SJCRH30 (cell line): ENCODE results near the gene RABGAP1L. TPM values are rescaled to one million over a fixed set of nuclear protein-coding genes. Genes with fewer than 3 reads are reported as not detected.

Source experiments
- DNase-seq, 2 experiments: peaks; one replicate each; pipeline ENCODE4 v3.0.0-alpha.2; 2015 to 2020
- H3K27ac ChIP-seq: fragments of 250-450 bp; sonication (Bioruptor Pico); 2 replicates; pipeline ENCODE4 v1.5.1; 2020; ENCODE audit warnings: mild to moderate bottlenecking, moderate library complexity
- H3K27me3 ChIP-seq: fragments of 250-450 bp; sonication (Bioruptor Pico); 2 replicates; pipeline ENCODE4 v1.5.1; 2020; ENCODE audit warnings: mild to moderate bottlenecking, moderate library complexity
- H3K36me3 ChIP-seq: fragments of 250-450 bp; sonication (Bioruptor Pico); 2 replicates; pipeline ENCODE4 v1.5.1; 2020; ENCODE audit warnings: mild to moderate bottlenecking, moderate library complexity
- H3K4me1 ChIP-seq: fragments of 250-450 bp; sonication (Bioruptor Pico); 2 replicates; pipeline ENCODE4 v1.5.1; 2020; ENCODE audit warnings: mild to moderate bottlenecking, moderate library complexity
- H3K4me3 ChIP-seq: fragments of 250-450 bp; sonication (Bioruptor Pico); 2 replicates; pipeline ENCODE4 v1.5.1; 2020; ENCODE audit warnings: mild to moderate bottlenecking, moderate library complexity
- H3K9me3 ChIP-seq: fragments of 250-450 bp; sonication (Bioruptor Pico); replicated peaks from 2 replicates; pipeline ENCODE4 v1.5.1; 2020; ENCODE audit warnings: mild to moderate bottlenecking, moderate library complexity
- total RNA-seq: library from RNA; depleted of rRNA; stranded (reverse); fragments of >200 nt; shearing (Covaris generic); gene quantifications from 2 replicates; pipeline ENCODE4 v1.2.3, GENCODE V29; 2014

The RABGAP1L gene
- total RNA-seq, 1 experiment from 2014 or later: 22.6 TPM

DNA sequence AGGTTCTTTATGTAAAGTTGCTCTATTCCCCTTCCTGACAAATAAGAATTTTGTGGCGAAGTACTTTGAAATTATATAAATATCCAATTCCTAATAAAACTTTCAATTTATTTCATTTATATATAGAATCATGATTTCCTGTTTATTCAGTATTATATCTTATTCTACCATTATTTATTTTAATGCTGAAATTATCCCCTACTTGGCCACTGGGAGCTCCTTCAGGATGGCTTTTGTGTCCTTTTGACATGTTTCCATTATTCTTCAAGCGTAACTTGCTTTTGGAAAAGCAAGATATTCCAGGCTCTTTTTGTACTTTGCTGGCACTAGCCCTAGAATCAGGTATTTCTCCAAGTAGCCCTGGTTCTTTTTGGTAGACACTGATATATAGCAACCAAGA lies 773.3 kb downstream of the RABGAP1L start:
- Histone ChIP-seq H3K4me1 (no peaks in the 10 kb centered on the region), H3K9me3 (no peaks in the 10 kb centered on the region), H3K27ac (no peak overlapping the region), H3K27me3 (no peaks in the 10 kb centered on the region), H3K36me3 (no peaks in the 10 kb centered on the region), H3K4me3 (no peak overlapping the region)
- DNase-seq: no peak

DNA sequence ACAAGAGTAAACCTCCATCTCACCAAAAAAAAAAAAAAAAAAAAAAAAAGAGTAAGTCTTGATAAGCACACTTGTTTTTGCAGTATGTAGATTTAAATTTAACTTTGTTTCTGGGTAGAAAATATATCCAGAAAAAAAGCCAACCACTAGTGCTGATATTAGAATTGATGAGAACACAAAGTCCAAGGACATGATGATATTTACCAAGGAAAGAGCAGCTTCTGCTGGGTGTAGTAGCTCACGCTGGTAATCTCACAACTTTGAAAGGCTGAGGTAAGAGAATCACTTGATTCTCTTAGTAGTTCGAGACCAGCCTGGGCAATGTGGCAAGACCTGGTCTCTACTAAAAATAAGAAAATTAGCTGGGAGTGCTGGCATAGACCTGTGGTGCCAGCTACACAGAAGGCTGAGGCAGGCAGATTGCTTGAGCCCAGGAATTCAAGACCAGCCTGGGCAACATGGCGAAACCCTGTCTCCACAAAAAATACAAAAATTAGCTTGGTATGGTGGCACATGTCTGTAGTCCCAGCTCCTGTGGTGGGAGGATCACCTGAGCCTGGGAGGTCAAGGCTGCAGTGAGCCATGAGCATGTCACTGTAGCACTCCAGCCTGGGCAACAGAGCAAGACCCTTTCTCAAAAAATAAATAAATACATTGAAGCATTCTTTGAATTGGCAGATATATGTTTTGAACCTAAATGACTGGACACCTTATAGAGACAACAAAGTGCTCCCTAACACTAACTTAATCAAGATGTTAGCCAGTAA lies 776.8 kb downstream of the RABGAP1L start:
- H3K4me1 ChIP-seq: peaks cover 5% of the 10 kb centered on the region
- H3K27me3 ChIP-seq: no peaks in the 10 kb centered on the region
- no peak overlapping the region for H3K27ac ChIP-seq
- no peak overlapping the region for H3K4me3 ChIP-seq
- no peak for DNase-seq
- H3K9me3 ChIP-seq: no peaks in the 10 kb centered on the region
- no peaks in the 10 kb centered on the region for H3K36me3 ChIP-seq

DNA sequence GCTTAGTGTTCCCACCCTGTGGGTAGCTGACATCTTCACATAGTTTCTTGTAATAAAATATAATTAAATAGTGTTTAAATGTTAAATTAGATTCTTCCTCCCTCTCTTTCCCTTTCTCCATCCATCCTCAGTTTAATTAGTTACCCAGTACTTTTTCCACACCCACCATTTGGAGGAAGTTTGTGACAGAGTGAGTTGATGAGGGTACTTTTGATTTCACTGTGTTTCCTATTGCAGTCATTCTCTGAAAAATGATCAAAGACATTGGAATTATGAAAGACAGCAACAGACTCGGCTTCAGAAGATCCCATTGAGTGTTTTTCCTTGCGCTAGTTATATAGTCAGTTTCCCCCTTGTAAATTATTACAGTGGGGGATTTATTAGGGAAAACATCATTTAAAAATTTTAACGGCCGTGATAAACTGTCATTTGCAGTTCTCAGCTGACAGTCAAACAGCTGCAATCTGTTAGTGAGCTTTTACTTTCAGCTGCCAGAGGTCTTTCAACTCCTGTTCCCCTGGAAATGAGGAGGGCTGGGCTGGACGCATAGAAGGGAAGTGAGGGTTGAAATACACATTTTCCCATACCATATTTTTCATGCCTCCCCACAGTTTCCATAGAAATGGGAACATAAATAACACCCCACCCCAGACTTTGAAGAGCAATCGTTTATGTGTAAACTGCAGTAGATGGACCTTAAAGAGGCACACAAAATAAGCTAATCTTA lies 779.1 kb downstream of the RABGAP1L start:
- Histone ChIP-seq H3K4me1 (peaks cover 5% of the 10 kb centered on the region), H3K4me3 (peak overlapping the region; percentile 33), H3K9me3 (no peaks in the 10 kb centered on the region), H3K36me3 (no peaks in the 10 kb centered on the region), H3K27ac (peak overlapping the region; percentile 29), H3K27me3 (no peaks in the 10 kb centered on the region)
- DNase-seq: peak; percentile 52 to 67

DNA sequence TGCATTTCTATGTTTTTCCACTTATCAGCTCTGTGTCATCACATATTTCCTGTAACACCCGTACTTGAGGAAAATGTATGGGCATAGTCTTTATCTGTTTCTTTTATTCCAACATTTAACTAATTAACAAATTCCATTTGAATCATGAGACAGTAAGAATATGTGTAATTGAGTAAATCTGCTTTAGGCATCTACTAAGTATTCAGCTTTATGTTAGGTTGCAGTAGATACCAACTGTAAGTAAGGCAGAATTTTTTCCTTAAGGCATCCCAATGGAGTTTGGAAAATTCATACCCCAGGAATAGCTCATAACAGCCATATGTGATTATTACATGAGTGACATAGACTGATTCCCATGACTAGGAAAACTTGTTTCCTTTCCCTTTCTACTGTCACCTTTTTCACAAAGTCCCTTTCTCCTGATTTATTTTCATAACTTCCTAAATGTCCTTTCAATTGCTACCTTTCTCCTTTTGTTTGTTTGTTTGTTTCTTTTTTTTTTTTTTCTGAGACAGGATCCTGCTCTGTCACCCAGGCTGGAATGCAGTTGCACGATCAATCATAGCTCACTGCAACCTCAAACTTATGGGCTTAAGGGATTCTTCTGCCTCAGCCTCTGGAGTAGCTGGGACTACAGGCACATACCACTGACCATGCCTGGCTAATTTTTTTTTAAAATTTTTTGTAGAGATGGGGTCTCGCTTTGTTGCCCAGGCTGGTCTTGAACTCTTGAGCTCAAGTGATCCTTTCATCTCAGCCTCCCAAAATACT lies 780.6 kb downstream of the RABGAP1L start:
- peaks cover 5% of the 10 kb centered on the region for H3K4me1 ChIP-seq
- no peak for DNase-seq
- H3K4me3 ChIP-seq: no peak overlapping the region
- no peaks in the 10 kb centered on the region for H3K36me3 ChIP-seq
- no peak overlapping the region for H3K27ac ChIP-seq
- H3K9me3 ChIP-seq: no peaks in the 10 kb centered on the region
- no peaks in the 10 kb centered on the region for H3K27me3 ChIP-seq

DNA sequence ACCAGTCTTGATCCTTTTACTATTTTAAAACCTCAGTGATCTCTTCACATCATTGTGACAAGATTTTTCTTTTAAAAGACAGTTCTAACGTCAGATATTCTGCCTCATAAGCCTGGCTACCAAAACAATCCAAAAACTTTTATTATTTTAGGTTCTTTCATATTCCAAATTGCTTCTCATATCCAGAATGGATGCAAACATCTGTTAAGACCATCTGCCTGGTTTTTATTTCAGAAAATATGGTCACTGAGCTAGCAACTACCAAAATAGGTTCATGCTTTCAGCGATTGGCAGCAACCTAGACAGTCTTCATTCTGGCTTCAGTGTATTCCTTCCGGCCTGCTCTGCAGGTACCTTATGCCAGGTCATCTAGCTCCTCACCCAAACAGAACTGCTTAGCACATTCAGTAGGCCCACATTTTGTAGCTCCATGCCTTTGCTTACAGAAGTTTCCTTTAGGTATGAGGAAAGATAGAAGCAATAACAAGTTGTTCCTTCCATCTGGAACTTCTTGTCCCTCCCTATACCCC lies 781.4 kb downstream of the RABGAP1L start:
- no peaks in the 10 kb centered on the region for H3K27me3 ChIP-seq
- H3K36me3 ChIP-seq: no peaks in the 10 kb centered on the region
- no peak overlapping the region for H3K27ac ChIP-seq
- no peak for DNase-seq
- no peaks in the 10 kb centered on the region for H3K9me3 ChIP-seq
- peaks cover 5% of the 10 kb centered on the region for H3K4me1 ChIP-seq
- no peak overlapping the region for H3K4me3 ChIP-seq

DNA sequence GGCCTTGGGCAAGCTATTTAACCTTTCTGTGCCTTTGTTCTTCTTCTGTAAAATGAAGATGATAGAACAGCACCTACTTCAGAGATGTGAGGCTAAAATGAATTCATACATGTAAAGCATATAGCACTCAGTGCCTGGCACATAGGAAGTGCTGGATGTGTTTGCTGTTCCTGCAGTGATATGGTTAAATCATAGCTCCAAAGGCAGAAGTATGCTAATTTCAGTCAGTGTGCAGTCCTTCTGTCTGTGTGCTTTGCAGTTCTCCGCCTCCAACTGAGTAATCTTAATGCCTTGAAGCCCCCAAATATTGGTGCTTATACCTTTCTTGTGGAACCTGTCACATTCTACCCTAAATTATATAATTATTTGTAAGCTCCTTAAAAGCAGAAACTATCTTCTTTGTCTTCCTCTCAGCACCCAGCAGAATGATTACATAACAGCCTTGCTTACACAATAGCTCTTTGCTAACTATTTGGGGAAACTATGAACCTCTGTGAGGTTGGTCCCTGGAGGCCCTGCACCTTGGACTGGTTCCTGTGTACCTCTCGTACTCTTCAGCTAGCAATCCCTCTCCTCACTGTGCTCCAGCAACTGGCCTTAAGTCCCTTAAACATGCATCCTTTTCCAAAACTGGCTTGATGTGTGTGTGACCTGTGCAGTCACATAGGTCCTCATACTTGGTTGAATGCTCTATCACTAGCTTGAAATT lies 783.4 kb downstream of the RABGAP1L start:
- no peak overlapping the region for H3K4me3 ChIP-seq
- no peaks in the 10 kb centered on the region for H3K9me3 ChIP-seq
- no peak overlapping the region for H3K27ac ChIP-seq
- DNase-seq: no peak
- peaks cover 5% of the 10 kb centered on the region for H3K4me1 ChIP-seq
- H3K27me3 ChIP-seq: no peaks in the 10 kb centered on the region
- no peaks in the 10 kb centered on the region for H3K36me3 ChIP-seq

DNA sequence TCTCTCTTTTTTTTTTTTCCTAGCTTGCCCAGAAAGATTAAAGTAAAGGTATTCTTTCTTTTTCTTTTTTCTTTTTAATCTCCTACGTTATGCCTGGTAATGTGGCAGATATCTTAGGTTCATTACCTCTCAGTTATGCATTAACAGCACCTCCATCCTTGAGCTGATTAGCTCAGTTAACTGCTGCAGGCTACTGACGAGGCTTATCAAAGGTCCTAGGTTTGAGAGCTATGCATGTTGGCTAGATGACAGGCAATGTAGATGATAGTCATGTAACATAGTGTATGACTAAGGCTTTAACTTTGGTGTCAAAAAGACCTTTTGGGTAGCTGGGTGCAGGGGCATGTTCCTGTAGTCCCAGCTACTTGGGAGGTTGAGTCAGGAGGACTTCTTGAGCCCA lies 786.7 kb downstream of the RABGAP1L start:
- Histone ChIP-seq H3K4me3 (no peak overlapping the region), H3K27ac (no peak overlapping the region), H3K36me3 (no peaks in the 10 kb centered on the region), H3K4me1 (no peaks in the 10 kb centered on the region), H3K27me3 (no peaks in the 10 kb centered on the region), H3K9me3 (no peaks in the 10 kb centered on the region)
- no peak for DNase-seq

DNA sequence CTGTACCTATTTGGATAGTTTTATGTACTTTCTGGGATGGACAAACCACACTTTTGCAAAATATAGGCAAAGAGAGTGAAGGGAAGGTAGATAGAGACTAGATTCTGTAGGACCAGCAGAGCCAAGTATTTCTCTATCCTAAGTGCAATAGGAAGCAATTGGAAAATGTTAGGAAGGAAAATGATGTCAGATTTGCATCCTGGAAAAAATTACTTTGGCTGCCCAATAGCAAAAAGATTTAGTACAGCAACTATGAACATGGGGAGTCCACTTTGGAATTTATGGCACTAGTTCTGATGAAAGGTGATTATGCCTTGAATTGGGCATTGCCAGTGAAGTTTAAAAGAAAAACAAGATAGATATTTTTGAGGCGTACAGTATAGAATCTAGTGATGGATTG lies 789.7 kb downstream of the RABGAP1L start:
- Histone ChIP-seq H3K4me1 (peaks cover 12% of the 10 kb centered on the region), H3K36me3 (no peaks in the 10 kb centered on the region), H3K4me3 (no peak overlapping the region), H3K27ac (no peak overlapping the region), H3K27me3 (no peaks in the 10 kb centered on the region), H3K9me3 (no peaks in the 10 kb centered on the region)
- no peak for DNase-seq

DNA sequence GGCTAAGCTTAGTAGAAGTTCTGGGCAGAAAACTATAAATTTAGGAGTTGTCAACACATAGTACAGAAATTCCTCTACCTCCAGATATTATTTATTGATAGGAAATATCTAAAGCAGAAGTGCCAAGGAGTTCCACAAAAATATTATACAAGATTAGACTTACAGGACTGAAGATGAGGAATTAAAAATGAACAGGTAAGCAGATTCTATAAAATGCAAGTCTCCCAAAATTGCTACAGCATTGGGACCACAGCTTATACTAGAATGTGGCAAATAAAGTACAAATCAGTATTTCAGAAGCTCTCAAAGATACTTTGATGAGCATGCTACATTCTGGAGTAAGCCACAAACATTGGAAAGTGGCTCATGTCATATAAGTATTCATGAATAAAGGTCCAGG lies 790.3 kb downstream of the RABGAP1L start:
- Histone ChIP-seq H3K27ac (no peak overlapping the region), H3K4me3 (no peak overlapping the region), H3K27me3 (no peaks in the 10 kb centered on the region), H3K36me3 (no peaks in the 10 kb centered on the region), H3K9me3 (no peaks in the 10 kb centered on the region), H3K4me1 (peaks cover 18% of the 10 kb centered on the region)
- no peak for DNase-seq

DNA sequence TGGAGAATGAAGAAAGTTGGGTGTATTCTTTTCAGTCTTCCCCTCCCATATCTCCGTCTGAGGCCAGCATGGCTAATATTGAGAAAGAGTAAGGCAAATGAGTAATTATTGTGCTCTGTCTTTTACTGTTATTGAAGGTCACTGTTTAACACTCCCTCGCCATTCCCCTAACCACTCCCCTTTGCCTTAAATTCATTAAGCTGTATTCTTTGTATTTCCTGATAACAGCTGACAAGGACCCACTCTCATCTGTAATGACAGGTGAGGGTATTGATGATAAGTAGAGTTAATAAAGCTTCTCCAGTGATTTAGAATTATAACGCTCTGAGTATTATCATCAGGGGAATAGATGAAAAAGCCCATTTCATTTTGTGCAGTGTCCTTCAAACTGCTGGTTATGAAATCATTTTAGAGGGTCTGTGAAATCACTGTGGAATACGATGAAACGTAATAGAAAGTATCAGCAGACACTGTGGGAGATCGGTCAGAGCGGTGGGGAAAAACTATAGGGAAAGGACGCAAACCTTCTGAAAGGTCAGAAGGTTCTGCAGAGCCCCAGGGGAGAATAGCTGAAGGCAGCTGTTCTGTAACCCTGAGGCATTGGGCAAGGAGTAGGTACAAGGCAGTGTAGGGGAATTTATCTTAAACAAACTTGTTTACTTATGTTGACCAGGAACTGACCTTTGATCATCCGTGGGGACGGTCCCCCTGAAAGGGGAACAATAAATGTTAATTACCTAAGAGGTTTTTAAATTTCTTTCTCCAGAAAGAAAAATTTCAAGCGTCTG lies 794.2 kb downstream of the RABGAP1L start:
- Histone ChIP-seq H3K4me1 (peaks cover 21% of the 10 kb centered on the region), H3K36me3 (no peaks in the 10 kb centered on the region), H3K4me3 (no peak overlapping the region), H3K27me3 (no peaks in the 10 kb centered on the region), H3K27ac (no peak overlapping the region), H3K9me3 (no peaks in the 10 kb centered on the region)
- DNase-seq: peak; percentile 24 to 50

DNA sequence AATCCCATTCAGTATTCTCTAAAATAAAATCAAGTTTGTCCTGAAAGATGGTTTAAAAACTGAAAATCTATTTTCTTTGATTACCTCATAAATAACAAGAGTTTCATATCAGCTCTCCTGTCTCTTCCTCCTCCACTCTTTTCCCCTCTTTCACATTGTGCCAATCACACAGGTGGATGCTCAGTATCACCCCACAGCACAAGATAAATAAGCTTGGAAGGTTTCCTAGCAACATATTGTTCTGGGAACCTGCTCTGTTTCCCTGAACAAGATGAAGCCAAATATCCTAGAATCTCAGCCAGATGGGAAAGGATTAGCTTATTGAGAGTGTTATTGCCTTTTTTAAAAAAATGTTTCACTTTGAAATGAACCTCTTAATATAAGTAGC lies 794.7 kb downstream of the RABGAP1L start:
- no peak overlapping the region for H3K4me3 ChIP-seq
- H3K27ac ChIP-seq: no peak overlapping the region
- H3K9me3 ChIP-seq: no peaks in the 10 kb centered on the region
- no peaks in the 10 kb centered on the region for H3K36me3 ChIP-seq
- peak in 1 of 2 experiments; percentile 6 for DNase-seq
- peaks cover 21% of the 10 kb centered on the region for H3K4me1 ChIP-seq
- no peaks in the 10 kb centered on the region for H3K27me3 ChIP-seq

DNA sequence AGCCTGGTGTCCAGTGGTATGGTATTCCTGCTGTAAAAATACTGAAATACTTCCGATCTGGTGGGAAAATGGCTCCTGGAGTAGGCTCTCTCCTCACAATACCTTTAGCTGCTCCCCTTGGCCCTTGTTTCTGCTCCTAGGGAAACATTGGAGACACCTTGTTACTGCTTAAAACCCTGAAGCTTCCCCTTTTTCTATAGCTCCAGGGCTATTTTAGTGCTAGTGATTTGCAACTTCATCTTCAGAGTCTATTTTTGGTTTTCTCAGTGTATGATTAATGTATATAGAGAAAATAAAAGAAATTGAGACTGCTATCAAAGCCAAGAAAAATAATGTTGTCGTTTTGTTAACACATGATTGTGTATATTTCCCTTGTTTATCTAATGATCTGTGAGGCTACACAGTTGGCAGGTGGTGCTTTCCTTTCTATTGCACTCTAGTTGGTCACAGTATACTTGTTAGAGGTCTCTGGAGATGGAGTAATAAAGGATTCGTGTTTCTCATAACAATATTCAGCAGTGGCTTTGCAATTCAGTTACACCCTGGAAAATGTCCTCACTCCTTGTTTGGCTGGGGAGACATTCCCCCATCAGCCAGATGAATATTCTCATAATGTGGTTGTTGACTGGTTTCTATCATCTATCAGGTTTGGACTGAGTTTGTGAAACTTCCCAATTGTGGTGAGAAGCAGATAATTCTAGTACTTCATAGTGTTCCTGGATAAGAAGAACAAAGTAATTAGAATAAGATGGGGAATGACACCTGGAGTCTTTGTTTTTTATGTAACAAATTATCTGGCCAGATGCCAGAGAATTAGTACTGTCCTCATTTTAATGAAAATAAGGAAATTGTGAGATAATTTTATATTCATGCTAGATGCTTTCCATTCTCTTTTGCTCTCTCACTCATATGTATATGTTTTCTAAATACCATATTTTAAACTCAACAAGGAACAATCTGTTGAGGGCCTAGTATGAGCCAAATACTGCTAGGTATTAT lies 795.6 kb downstream of the RABGAP1L start:
- peak in 1 of 2 experiments; percentile 21 for DNase-seq
- Histone ChIP-seq H3K4me1 (peaks cover 21% of the 10 kb centered on the region), H3K4me3 (no peak overlapping the region), H3K27me3 (no peaks in the 10 kb centered on the region), H3K36me3 (no peaks in the 10 kb centered on the region), H3K9me3 (no peaks in the 10 kb centered on the region), H3K27ac (no peak overlapping the region)

DNA sequence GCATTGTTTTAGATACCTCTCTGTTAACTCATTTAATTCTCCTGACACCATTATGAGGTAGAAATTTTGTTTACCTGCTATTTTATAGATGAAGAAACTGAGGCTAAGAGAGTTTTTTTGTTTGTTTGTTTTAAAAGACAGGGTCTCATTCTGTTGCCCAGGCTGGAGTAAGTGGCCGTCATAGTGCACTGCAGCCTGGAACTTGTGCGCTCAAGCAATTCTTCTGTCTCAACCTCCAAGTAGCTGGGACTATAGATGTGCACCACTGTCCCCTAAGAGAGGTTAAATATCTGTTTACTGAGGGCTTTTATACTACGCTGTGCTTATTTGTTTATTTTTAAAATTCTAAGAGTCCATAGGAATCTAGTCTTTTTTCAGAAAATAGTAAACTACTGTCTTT lies 796.8 kb downstream of the RABGAP1L start:
- peaks cover 21% of the 10 kb centered on the region for H3K4me1 ChIP-seq
- no peak overlapping the region for H3K4me3 ChIP-seq
- H3K9me3 ChIP-seq: no peaks in the 10 kb centered on the region
- H3K27ac ChIP-seq: no peak overlapping the region
- no peak for DNase-seq
- no peaks in the 10 kb centered on the region for H3K27me3 ChIP-seq
- no peaks in the 10 kb centered on the region for H3K36me3 ChIP-seq
